ENCODE measurements around the gene YTHDF1. TPM values are rescaled to one million over a fixed set of nuclear protein-coding genes. Genes with fewer than 3 reads are reported as not detected.

Gene YTHDF1
- total RNA-seq, 1 donor from 2014 or later = 27.7 TPM

GRCh38 chr20:63188159-63188442 is 27.8 kb downstream of the YTHDF1 start:
- Histone ChIP-seq H3K36me3 (no peaks in the 10 kb centered on the region), H3K27ac (no peak overlapping the region), H3K4me1 (no peaks in the 10 kb centered on the region), H3K27me3 (no peaks in the 10 kb centered on the region), H3K9me3 (no peaks in the 10 kb centered on the region), H3K4me3 (no peak overlapping the region)
- no peak for DNase-seq (ENCODE audit: extremely low spot score in 2 of 2)
- no peak for TF ChIP-seq CTCF (IDR thresholded peaks at IDR 0.05)
- no peak for TF ChIP-seq POLR2AphosphoS5 (IDR thresholded peaks at IDR 0.05; ENCODE audit: insufficient read depth in 1 of 2, low read depth in 1 of 2)
- no peak for TF ChIP-seq POLR2A (IDR thresholded peaks at IDR 0.05)
- intact Hi-C loops (cut with DNase I) = no loop called here

DNA sequence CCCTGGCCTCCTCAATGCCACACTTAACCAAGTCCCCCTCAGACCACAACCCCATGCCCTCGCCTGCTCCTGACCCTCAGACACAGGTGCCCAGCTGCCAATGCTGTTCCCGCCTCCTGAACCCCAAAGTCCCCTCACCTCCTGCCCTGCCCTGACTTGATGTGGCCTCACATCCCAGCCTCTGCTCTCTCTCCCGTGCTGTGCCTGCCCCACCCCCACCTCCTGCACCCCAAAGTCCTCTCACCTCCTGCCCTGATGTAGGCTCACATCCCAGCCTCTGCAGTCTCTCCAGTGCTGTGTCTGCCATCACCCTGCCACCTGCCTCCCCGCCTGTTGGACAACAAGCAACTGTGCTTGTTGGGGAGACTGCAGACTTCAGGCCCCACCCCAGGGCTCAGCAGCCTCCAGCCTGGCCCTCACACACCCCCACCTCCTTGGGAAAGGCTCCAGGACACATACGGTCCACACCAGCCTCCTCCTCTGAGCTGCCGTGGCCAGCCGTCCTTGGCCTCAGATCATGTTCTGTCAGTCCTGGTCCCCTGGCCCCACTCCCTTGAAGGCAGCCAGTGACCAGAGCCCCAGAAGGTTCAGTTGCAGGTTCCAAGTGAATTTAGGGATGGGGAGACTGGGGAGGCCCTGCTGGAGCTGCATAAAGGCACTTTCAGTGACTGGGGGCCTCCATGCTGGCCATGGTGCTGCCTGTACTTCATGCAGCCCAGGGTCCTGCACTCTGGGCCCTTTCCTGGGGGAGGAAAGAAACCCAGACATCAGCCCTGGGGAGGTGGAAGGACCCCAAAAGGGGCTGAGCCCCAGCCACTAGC is 28.4 kb downstream of the YTHDF1 start:
- no peak overlapping the region for H3K4me3 ChIP-seq
- H3K27ac ChIP-seq = no peak overlapping the region
- no peaks in the 10 kb centered on the region for H3K27me3 ChIP-seq
- no peaks in the 10 kb centered on the region for H3K36me3 ChIP-seq
- no peaks in the 10 kb centered on the region for H3K9me3 ChIP-seq
- no peaks in the 10 kb centered on the region for H3K4me1 ChIP-seq
- intact Hi-C loops (cut with DNase I) = no loop called here
- no peak for TF ChIP-seq POLR2AphosphoS5 (IDR thresholded peaks at IDR 0.05; ENCODE audit: insufficient read depth in 1 of 2, low read depth in 1 of 2)
- TF ChIP-seq CTCF (IDR thresholded peaks at IDR 0.05) = no peak
- no peak for TF ChIP-seq POLR2A (IDR thresholded peaks at IDR 0.05)
- no peak for DNase-seq (ENCODE audit: extremely low spot score in 2 of 2)

DNA sequence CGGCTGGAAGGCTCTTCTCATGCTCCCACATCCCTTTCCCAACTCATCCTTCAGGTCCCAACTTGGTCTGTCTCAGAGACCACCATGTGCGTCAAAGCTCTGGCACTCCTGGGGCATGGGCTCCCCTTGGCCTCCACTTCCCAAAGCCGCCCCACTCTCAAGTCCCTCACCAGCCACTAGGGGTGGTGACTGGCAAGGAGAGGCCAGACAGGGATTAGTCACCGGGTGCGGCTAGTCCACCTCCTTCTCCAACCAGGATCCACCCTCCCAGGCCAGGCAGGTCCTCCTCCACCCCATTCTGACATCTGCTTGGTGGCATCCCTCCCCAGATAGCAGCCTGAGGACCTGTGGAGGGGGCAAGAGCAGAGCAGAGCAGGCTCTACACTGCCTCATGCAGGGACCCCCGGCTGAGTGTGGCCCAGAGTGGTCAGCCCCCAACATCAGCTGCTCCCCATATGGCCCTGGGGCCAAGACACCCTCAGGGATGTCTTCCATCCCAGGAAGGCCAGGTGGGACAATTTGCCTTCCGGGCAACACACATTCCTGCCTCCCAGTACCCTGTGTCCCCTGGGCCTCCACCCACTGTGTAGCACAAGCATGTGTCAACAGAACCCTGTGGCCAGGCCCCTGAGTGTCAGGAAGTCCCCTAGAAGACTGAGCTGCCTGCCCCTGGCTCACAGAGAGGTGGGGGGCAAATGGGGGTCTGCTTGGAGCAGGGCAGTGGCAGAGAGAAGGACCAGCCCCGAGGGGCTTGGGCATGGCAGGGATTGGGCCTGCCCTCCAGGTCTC is 29.2 kb downstream of the YTHDF1 start:
- Histone ChIP-seq H3K4me1 (no peaks in the 10 kb centered on the region), H3K27me3 (no peaks in the 10 kb centered on the region), H3K36me3 (no peaks in the 10 kb centered on the region), H3K4me3 (no peak overlapping the region), H3K27ac (no peak overlapping the region), H3K9me3 (no peaks in the 10 kb centered on the region)
- intact Hi-C loops (cut with DNase I) = no loop called here
- TF ChIP-seq POLR2A (IDR thresholded peaks at IDR 0.05) (no peak), CTCF (IDR thresholded peaks at IDR 0.05) (no peak), POLR2AphosphoS5 (IDR thresholded peaks at IDR 0.05; ENCODE audit: insufficient read depth in 1 of 2, low read depth in 1 of 2) (no peak)
- DNase-seq (ENCODE audit: extremely low spot score in 2 of 2) = no peak

DNA sequence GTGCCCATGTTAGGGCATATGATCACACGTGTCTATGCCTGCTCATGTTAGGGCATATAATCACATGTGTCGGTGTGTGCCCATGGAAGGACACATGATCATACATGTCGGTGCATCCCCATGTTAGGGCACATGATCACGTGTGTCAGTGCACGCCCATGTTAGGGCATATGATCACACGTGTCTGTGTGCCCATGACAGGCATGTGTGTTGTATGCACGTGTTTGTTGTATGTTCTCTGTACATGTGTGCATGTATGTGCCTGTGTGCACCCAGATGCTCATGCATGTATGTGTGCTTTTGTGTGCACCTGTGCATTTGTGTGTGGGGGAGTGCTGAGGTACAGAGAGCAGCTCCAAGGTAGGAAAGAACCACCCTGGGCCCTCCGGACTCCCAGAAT is 29.8 kb downstream of the YTHDF1 start:
- H3K27me3 ChIP-seq = no peaks in the 10 kb centered on the region
- H3K4me1 ChIP-seq = no peaks in the 10 kb centered on the region
- H3K9me3 ChIP-seq = no peaks in the 10 kb centered on the region
- no peak for DNase-seq (ENCODE audit: extremely low spot score in 2 of 2)
- H3K27ac ChIP-seq = no peak overlapping the region
- no peaks in the 10 kb centered on the region for H3K36me3 ChIP-seq
- TF ChIP-seq POLR2A (IDR thresholded peaks at IDR 0.05) (no peak), CTCF (IDR thresholded peaks at IDR 0.05) (no peak), POLR2AphosphoS5 (IDR thresholded peaks at IDR 0.05; ENCODE audit: insufficient read depth in 1 of 2, low read depth in 1 of 2) (no peak)
- H3K4me3 ChIP-seq = no peak overlapping the region
- intact Hi-C loops (cut with DNase I) = no loop called here

Data from vagina (tissue), 2 donors.